HepG2 (cell line): ENCODE measurements around the gene TOMM40L. TPM values are rescaled to one million over a fixed set of nuclear protein-coding genes. Genes with fewer than 3 reads are reported as not detected.

ENCODE experiments used
- CCAR2 ChIP-seq: fragments of 200-400 bp; formaldehyde crosslinking; optimal IDR thresholded peaks from 2 replicates; pipeline ENCODE3; 2018; ENCODE audit warnings: low read depth, mild to moderate bottlenecking, low read length, moderate library complexity
- CTCF ChIP-seq: sonication (generic); formaldehyde crosslinking; IDR thresholded peaks from 2 replicates; pipeline ENCODE4 v1.5.0; 2020; ENCODE audit warnings: mild to moderate bottlenecking, missing genetic modification reagents, moderate library complexity
- ERF ChIP-seq: IDR thresholded peaks from 2 replicates; pipeline ENCODE4 v1.6.1; 2018; ENCODE audit warnings: missing biosample characterization, missing genetic modification reagents
- ETV5 ChIP-seq: IDR thresholded peaks from 2 replicates; pipeline ENCODE4 v1.6.1; 2018; ENCODE audit warnings: missing biosample characterization, missing genetic modification reagents, inconsistent platforms, borderline replicate concordance
- IKZF4 ChIP-seq: sonication (generic); formaldehyde crosslinking; IDR thresholded peaks from 2 replicates; pipeline ENCODE4 v1.5.1; 2020; ENCODE audit warnings: borderline replicate concordance, mild to moderate bottlenecking, low read depth, missing genetic modification reagents; ENCODE audit errors: not compliant biosample characterization
- MIER2 ChIP-seq: IDR thresholded peaks from 2 replicates; pipeline ENCODE4 v1.6.1; 2016; ENCODE audit warnings: missing biosample characterization, missing genetic modification reagents
- MIXL1 ChIP-seq: IDR thresholded peaks from 2 replicates; pipeline ENCODE4 v1.6.1; 2016
- SPEN ChIP-seq: sonication (generic); formaldehyde crosslinking; IDR thresholded peaks from 2 replicates; pipeline ENCODE4 v1.5.1; 2020; ENCODE audit warnings: low read depth, mild to moderate bottlenecking, missing genetic modification reagents
- STAG1 ChIP-seq: sonication (generic); formaldehyde crosslinking; IDR thresholded peaks from 2 replicates; pipeline ENCODE4 v1.4.0; 2020; ENCODE audit warnings: missing genetic modification reagents
- YY1 ChIP-seq: IDR thresholded peaks from 2 replicates; pipeline ENCODE4 v1.6.1; 2011; ENCODE audit warnings: low read length, low read depth, moderate library complexity, mild to moderate bottlenecking; ENCODE audit not compliant: insufficient read depth, insufficient replicate concordance
- ZNF331 ChIP-seq: sonication (generic); formaldehyde crosslinking; IDR thresholded peaks from 2 replicates; pipeline ENCODE4 v1.4.0; 2020; ENCODE audit warnings: missing genetic modification reagents
- ZNF460 ChIP-seq: sonication (generic); formaldehyde crosslinking; IDR thresholded peaks from 2 replicates; pipeline ENCODE4 v1.5.1; 2020; ENCODE audit warnings: missing genetic modification reagents, mild to moderate bottlenecking, borderline replicate concordance
- ZNF501 ChIP-seq: sonication (generic); formaldehyde crosslinking; IDR thresholded peaks from 2 replicates; pipeline ENCODE4 v1.5.1; 2020; ENCODE audit warnings: mild to moderate bottlenecking, moderate library complexity, missing genetic modification reagents
- ZNF652 ChIP-seq: IDR thresholded peaks from 2 replicates; pipeline ENCODE4 v1.6.1; 2016; ENCODE audit warnings: low read depth, borderline replicate concordance
- ZNF687 ChIP-seq: sonication (generic); formaldehyde crosslinking; IDR thresholded peaks from 2 replicates; pipeline ENCODE4 v1.5.1; 2020; ENCODE audit warnings: mild to moderate bottlenecking, missing genetic modification reagents, moderate library complexity
- ZNF740 ChIP-seq: sonication (generic); formaldehyde crosslinking; IDR thresholded peaks from 2 replicates; pipeline ENCODE4 v1.4.0; 2020; ENCODE audit warnings: missing genetic modification reagents
- ZNF850 ChIP-seq: sonication (generic); formaldehyde crosslinking; conservative IDR thresholded peaks from 2 replicates; pipeline ENCODE4 v1.9.0; 2021; ENCODE audit warnings: mild to moderate bottlenecking, missing genetic modification reagents
- polyA plus RNA-seq, 8 experiments: library from polyadenylated mRNA; depleted of rRNA in 3 of 8; stranded (reverse) in 7 of 8; unstranded in 1 of 8; fragments of >200 nt; fragmentation: Illumina TruSeq in 4 of 8; extraction: Trizol in 4 of 8; gene quantifications; 2 replicates each; pipeline versions ENCODE4 v1.2.1 to v1.2.3, GENCODE V29; 2011 to 2016; ENCODE audit warnings: low read depth in 4 of 8, missing spikeins in 1 of 8, mixed read lengths in 1 of 8; ENCODE audit not compliant: insufficient read depth in 1 of 8
- total RNA-seq, 5 experiments: library from RNA; depleted of rRNA; stranded (reverse); fragments of >200 nt; fragmentation: Illumina TruSeq; extraction: Trizol; gene quantifications; 2 replicates each; pipeline ENCODE4 v1.2.3, GENCODE V29; 2016; ENCODE audit warnings: low read depth in 1 of 5

TOMM40L gene
- total and polyA plus RNA-seq, 2 of the 13 experiments (the other 11 are each of a cell fraction or from before 2014, with no cell fraction given): 14.1 to 26.2 TPM

GRCh38 chr1:161209790-161210409 is 16.0 kb upstream of the TOMM40L start (continued):
- peak; percentile 62 for TF ChIP-seq YY1
- no peak for TF ChIP-seq ZNF460 (CRISPR knock-in tag)
- TF ChIP-seq ZNF687 (CRISPR knock-in tag): peak; percentile 54
- peak; percentile 44; the same call in 1 of the 2 replicates for TF ChIP-seq MIXL1 (CRISPR knock-in tag)
- TF ChIP-seq ZNF850 (CRISPR knock-in tag): no peak
- peak; percentile 55 for TF ChIP-seq IKZF4 (CRISPR knock-in tag)
- TF ChIP-seq ETV5: peak; percentile 58; the same call in 1 of the 2 replicates
- TF ChIP-seq SPEN (CRISPR knock-in tag): 0 out of 2 replicates have a peak, but pooled peaks have one; percentile 9
- TF ChIP-seq STAG1 (CRISPR knock-in tag): peak; percentile 92
- TF ChIP-seq ERF (CRISPR knock-in tag): peak; percentile 69
- TF ChIP-seq ZNF501 (CRISPR knock-in tag): peak; percentile 62; the same call in 1 of the 2 replicates
- TF ChIP-seq MIER2 (CRISPR knock-in tag): no peak
- TF ChIP-seq CTCF: peak; percentile 97
- peak; percentile 28; the same call in 1 of the 2 replicates for TF ChIP-seq ZNF652 (CRISPR knock-in tag)
- peak; percentile 57; the same call in 1 of the 2 replicates for TF ChIP-seq ZNF331 (CRISPR knock-in tag)
- TF ChIP-seq CCAR2: peak; percentile 28
- 0 out of 2 replicates have a peak, but pooled peaks have one; percentile 60 for TF ChIP-seq ZNF740 (CRISPR knock-in tag)
